ENCODE data around the gene KCTD11.

DNA sequence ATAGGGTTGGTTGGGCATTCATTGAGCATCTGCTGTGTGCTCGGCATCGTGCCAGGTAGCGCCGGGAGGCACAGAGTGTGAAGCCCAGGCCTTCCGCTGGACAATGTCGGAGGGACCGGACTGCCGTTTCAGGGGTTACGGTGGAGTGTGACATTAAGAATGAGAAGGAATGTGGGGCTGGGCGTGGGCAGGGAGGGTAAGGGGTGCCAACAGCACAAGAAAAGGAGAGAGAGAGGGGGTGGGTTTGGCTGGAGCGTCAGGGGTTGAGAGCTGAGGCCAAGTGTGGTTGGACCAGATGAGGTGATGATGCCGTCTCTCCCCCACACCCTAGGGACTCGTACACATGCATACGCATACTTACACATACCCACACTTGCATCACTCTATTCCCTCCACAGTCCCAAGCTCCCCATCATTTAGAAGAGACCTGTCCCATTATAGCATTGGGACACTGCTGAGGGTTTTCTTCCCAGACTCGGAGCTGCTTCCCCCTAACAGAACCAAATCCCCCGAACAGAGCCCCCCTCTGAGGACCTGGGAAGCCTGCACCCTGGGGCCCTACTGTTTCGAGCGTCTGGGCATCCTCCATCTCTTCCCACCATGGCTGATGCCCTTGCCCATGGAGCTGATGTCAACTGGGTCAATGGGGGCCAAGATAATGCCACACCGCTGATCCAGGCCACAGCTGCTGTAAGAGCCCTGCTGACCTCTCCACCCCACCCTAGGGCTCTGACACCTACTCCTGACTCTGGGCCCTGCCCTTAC, 3.3 kb upstream of the KCTD11 start:
- TF ChIP-seq NFIC (IDR thresholded peaks at IDR 0.05; ENCODE audit: low read length) (no peak), HNRNPK (IDR thresholded peaks at IDR 0.05; ENCODE audit: low read depth, low read length, poor library complexity, severe bottlenecking) (no peak), MTA1 (CRISPR knock-in tag; IDR thresholded peaks at IDR 0.05; ENCODE audit: borderline replicate concordance) (no peak), MAZ (IDR thresholded peaks at IDR 0.05; ENCODE audit: borderline replicate concordance, low read depth, low read length) (no peak), MAZ (CRISPR knock-in tag; IDR thresholded peaks at IDR 0.05; ENCODE audit: low read depth) (no peak), PPARG (CRISPR knock-in tag; conservative IDR thresholded peaks at IDR 0.05) (no peak), SP2 (CRISPR knock-in tag; IDR thresholded peaks at IDR 0.05) (no peak), HMGXB3 (CRISPR knock-in tag; IDR thresholded peaks at IDR 0.05; ENCODE audit: borderline replicate concordance) (no peak), ZNF34 (CRISPR knock-in tag; IDR thresholded peaks at IDR 0.05; ENCODE audit: borderline replicate concordance) (no peak), ZNF772 (CRISPR knock-in tag; IDR thresholded peaks at IDR 0.05) (no peak), ETV6 (CRISPR knock-in tag; conservative IDR thresholded peaks at IDR 0.05) (no peak), ZFP36 (IDR thresholded peaks at IDR 0.05; ENCODE audit: borderline replicate concordance, low read depth, low read length, partially characterized antibody) (no peak)
- TF ChIP-seq, protein P1, sequence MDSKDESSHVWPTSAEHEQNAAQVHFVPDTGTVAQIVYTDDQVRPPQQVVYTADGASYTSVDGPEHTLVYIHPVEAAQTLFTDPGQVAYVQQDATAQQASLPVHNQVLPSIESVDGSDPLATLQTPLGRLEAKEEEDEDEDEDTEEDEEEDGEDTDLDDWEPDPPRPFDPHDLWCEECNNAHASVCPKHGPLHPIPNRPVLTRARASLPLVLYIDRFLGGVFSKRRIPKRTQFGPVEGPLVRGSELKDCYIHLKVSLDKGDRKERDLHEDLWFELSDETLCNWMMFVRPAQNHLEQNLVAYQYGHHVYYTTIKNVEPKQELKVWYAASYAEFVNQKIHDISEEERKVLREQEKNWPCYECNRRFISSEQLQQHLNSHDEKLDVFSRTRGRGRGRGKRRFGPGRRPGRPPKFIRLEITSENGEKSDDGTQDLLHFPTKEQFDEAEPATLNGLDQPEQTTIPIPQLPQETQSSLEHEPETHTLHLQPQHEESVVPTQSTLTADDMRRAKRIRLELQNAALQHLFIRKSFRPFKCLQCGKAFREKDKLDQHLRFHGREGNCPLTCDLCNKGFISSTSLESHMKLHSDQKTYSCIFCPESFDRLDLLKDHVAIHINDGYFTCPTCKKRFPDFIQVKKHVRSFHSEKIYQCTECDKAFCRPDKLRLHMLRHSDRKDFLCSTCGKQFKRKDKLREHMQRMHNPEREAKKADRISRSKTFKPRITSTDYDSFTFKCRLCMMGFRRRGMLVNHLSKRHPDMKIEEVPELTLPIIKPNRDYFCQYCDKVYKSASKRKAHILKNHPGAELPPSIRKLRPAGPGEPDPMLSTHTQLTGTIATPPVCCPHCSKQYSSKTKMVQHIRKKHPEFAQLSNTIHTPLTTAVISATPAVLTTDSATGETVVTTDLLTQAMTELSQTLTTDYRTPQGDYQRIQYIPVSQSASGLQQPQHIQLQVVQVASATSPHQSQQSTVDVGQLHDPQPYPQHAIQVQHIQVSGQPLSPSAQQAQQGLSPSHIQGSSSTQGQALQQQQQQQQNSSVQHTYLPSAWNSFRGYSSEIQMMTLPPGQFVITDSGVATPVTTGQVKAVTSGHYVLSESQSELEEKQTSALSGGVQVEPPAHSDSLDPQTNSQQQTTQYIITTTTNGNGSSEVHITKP (CRISPR knock-in tag; IDR thresholded peaks at IDR 0.05; ENCODE audit: low read depth): no peak
- TF ChIP-seq, protein P2, sequence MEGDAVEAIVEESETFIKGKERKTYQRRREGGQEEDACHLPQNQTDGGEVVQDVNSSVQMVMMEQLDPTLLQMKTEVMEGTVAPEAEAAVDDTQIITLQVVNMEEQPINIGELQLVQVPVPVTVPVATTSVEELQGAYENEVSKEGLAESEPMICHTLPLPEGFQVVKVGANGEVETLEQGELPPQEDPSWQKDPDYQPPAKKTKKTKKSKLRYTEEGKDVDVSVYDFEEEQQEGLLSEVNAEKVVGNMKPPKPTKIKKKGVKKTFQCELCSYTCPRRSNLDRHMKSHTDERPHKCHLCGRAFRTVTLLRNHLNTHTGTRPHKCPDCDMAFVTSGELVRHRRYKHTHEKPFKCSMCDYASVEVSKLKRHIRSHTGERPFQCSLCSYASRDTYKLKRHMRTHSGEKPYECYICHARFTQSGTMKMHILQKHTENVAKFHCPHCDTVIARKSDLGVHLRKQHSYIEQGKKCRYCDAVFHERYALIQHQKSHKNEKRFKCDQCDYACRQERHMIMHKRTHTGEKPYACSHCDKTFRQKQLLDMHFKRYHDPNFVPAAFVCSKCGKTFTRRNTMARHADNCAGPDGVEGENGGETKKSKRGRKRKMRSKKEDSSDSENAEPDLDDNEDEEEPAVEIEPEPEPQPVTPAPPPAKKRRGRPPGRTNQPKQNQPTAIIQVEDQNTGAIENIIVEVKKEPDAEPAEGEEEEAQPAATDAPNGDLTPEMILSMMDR (CRISPR knock-in tag; IDR thresholded peaks at IDR 0.05): no peak
- TF ChIP-seq, protein P3, sequence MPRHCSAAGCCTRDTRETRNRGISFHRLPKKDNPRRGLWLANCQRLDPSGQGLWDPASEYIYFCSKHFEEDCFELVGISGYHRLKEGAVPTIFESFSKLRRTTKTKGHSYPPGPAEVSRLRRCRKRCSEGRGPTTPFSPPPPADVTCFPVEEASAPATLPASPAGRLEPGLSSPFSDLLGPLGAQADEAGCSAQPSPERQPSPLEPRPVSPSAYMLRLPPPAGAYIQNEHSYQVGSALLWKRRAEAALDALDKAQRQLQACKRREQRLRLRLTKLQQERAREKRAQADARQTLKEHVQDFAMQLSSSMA (CRISPR knock-in tag; IDR thresholded peaks at IDR 0.05): no peak
